ENCODE measurements around the gene PTH2R. TPM values are rescaled to one million over a fixed set of nuclear protein-coding genes. Genes with fewer than 3 reads are reported as not detected.
"Not testable (repeated sequence)": the region's sequence is repeated elsewhere in the genome, so short reads cannot be mapped to it uniquely, and the experiment has no call there.

PTH2R gene
- polyA plus RNA-seq, result under 1 TPM in 2 of 3 donors, not detected in 1; 0.03 to 0.45 TPM

- no peak within 1 kb of the TSS for H3K27ac ChIP-seq (ENCODE audit: low read depth, low read length)
- 4 to 6% (median 4%) methylated on average over 77 to 82 of the region's 82 CpGs for WGBS, 3 donors
Observed at GRCh38 chr2:208406474-208407451, at the start of gene PTH2R. Gene PTH2R, plus strand, starts transcription at chr2:208406792. Its CDS starts 252 bp downstream, at chr2:208407044.

GRCh38 chr2:208356846-208357574 lies 49.6 kb upstream of the PTH2R start:
- no peak overlapping the region for H3K27ac ChIP-seq (ENCODE audit: low read depth, low read length)
- 3 to 28% (median 28%) methylated on average over 1 of the region's 1 CpG for WGBS, 3 donors

- 81 to 89% (median 85%) methylated on average over 10 of the region's 10 CpGs for WGBS, 3 donors
- H3K27ac ChIP-seq (ENCODE audit: low read depth, low read length), result no peak overlapping the region
Observed at GRCh38 chr2:208358758-208359631, 47.6 kb upstream of the PTH2R start.

GRCh38 chr2:208359632-208359986 lies 47.0 kb upstream of the PTH2R start:
- no peak overlapping the region for H3K27ac ChIP-seq (ENCODE audit: low read depth, low read length)
- WGBS, 3 donors, result 75 to 93% (median 78%) methylated on average over 16 to 17 of the region's 17 CpGs

GRCh38 chr2:208360259-208361076 lies 46.1 kb upstream of the PTH2R start:
- no peak overlapping the region for H3K27ac ChIP-seq (ENCODE audit: low read depth, low read length)
- WGBS, 3 donors, result 94 to 98% (median 96%) methylated on average over 42 to 48 of the region's 48 CpGs

GRCh38 chr2:208361077-208361441 lies 45.5 kb upstream of the PTH2R start:
- H3K27ac ChIP-seq (ENCODE audit: low read depth, low read length), result no peak overlapping the region
- 95 to 97% (median 95%) methylated on average over 9 of the region's 9 CpGs for WGBS, 3 donors

- H3K27ac ChIP-seq (ENCODE audit: low read depth, low read length), result no peak overlapping the region
- WGBS, 3 donors, result 44 to 90% (median 48%) methylated on average over 2 of the region's 2 CpGs
Observed at GRCh38 chr2:208363485-208363884, 43.1 kb upstream of the PTH2R start.

- no peak overlapping the region for H3K27ac ChIP-seq (ENCODE audit: low read depth, low read length)
- 55 to 86% (median 59%) methylated on average over 4 of the region's 4 CpGs for WGBS, 3 donors
Observed at GRCh38 chr2:208366215-208367127, 40.1 kb upstream of the PTH2R start.

GRCh38 chr2:208369091-208369490 lies 37.5 kb upstream of the PTH2R start:
- 90 to 100% (median 96%) methylated on average over 2 of the region's 2 CpGs for WGBS, 3 donors
- H3K27ac ChIP-seq (ENCODE audit: low read depth, low read length), result no peak overlapping the region

- no peak overlapping the region for H3K27ac ChIP-seq (ENCODE audit: low read depth, low read length)
- WGBS, 3 donors, result 48 to 86% (median 80%) methylated on average over 8 of the region's 8 CpGs
Observed at GRCh38 chr2:208370881-208371633, 35.5 kb upstream of the PTH2R start.

GRCh38 chr2:208371634-208371935 lies 35.0 kb upstream of the PTH2R start:
- H3K27ac ChIP-seq (ENCODE audit: low read depth, low read length), result no peak overlapping the region
- WGBS, 3 donors, result 48 to 94% (median 50%) methylated on average over 1 of the region's 1 CpG

GRCh38 chr2:208373460-208374089 lies 33.0 kb upstream of the PTH2R start:
- no peak overlapping the region for H3K27ac ChIP-seq (ENCODE audit: low read depth, low read length)
- WGBS, 3 donors, result 46 to 49% (median 49%) methylated on average over 2 of the region's 2 CpGs

- no peak overlapping the region for H3K27ac ChIP-seq (ENCODE audit: low read depth, low read length)
- 83 to 86% (median 84%) methylated on average over 1 of the region's 1 CpG for WGBS, 3 donors
Observed at GRCh38 chr2:208375491-208376068, 31.0 kb upstream of the PTH2R start.

- not testable (repeated sequence) for H3K27ac ChIP-seq (ENCODE audit: low read depth, low read length)
- 85 to 91% (median 91%) methylated on average over 20 to 35 of the region's 40 CpGs for WGBS, 3 donors
Observed at GRCh38 chr2:208377344-208377860, 29.2 kb upstream of the PTH2R start.

- WGBS, 3 donors, result 65 to 87% (median 81%) methylated on average over 3 of the region's 3 CpGs
- H3K27ac ChIP-seq (ENCODE audit: low read depth, low read length), result no peak overlapping the region
Observed at GRCh38 chr2:208379192-208379591, 27.4 kb upstream of the PTH2R start.
